Measurements from ENCODE around the gene FOXA3. TPM values are rescaled to one million over a fixed set of nuclear protein-coding genes. Genes with fewer than 3 reads are reported as not detected.

Gene FOXA3
- total RNA-seq, 1 experiment from 2014 or later, result 22.2 TPM

- Histone ChIP-seq H2BK12ac (ENCODE audit: insufficient read length, low read depth, low read length) (no peak overlapping the region), H4K91ac (ENCODE audit: insufficient read length, low read depth, low read length) (no peak overlapping the region), H3K9me3 (ENCODE audit: control insufficient read depth, low read depth, low read length) (no peaks in the 10 kb centered on the region), H4K20me1 (ENCODE audit: control insufficient read depth, insufficient read depth, insufficient read length) (no peaks in the 10 kb centered on the region), H4K5ac (ENCODE audit: insufficient read length, low read depth, low read length) (no peak overlapping the region), H4K8ac (replicated peaks; ENCODE audit: insufficient read length, low read depth, low read length) (no peak overlapping the region), H2BK5ac (ENCODE audit: insufficient read length, low read length) (no peak overlapping the region), H2BK120ac (ENCODE audit: low read depth, low read length, poor library complexity, severe bottlenecking) (no peak overlapping the region), H3K14ac (ENCODE audit: insufficient read depth, low read length) (no peak overlapping the region), H3K27ac (ENCODE audit: insufficient read length, low read depth, low read length) (no peak overlapping the region), H3K23me2 (ENCODE audit: insufficient read length, low read depth, low read length, poor library complexity, severe bottlenecking) (no peaks in the 10 kb centered on the region), H3K18ac (ENCODE audit: insufficient read length, low read depth, low read length) (no peak overlapping the region), H3K27me3 (ENCODE audit: insufficient read depth, low read length) (no peaks in the 10 kb centered on the region; the same call in 1 of the 2 replicates), H2BK20ac (ENCODE audit: low read depth, low read length, poor library complexity, severe bottlenecking) (no peak overlapping the region), H2BK15ac (ENCODE audit: low read depth, low read length) (no peak overlapping the region), H3K4ac (ENCODE audit: low read depth, low read length) (no peak overlapping the region), H2AK5ac (ENCODE audit: insufficient read length, low read length) (no peak overlapping the region), H3K79me1 (ENCODE audit: insufficient read depth, low read depth, low read length, poor library complexity, severe bottlenecking) (no peaks in the 10 kb centered on the region), H3K79me2 (ENCODE audit: insufficient read depth, low read length) (no peaks in the 10 kb centered on the region), H2AFZ (ENCODE audit: low read length) (no peak overlapping the region), H3K4me2 (ENCODE audit: insufficient read depth, insufficient read length, low read length) (no peak overlapping the region), H3K56ac (ENCODE audit: insufficient read length, low read depth, low read length) (no peak overlapping the region), H3K23ac (ENCODE audit: insufficient read length, low read depth, low read length) (no peak overlapping the region), H3T11ph (ENCODE audit: low read length) (no peak overlapping the region), H3K4me1 (ENCODE audit: insufficient read depth, low read length) (no peaks in the 10 kb centered on the region), H3K9ac (ENCODE audit: extremely low read depth, insufficient read length, low read length) (no peak overlapping the region)
- Mint-ChIP-seq H3K36me3 (ENCODE audit: insufficient read depth in 1 of 3, low read depth in 3 of 3) (no peaks in the 10 kb centered on the region), H3K9me3 (no peaks in the 10 kb centered on the region), H3K4me1 (peaks cover 5 to 15% of the 10 kb centered on the region in 2 experiments; a peak in 3 of 4 replicates), H3K27ac (peak overlapping the region in 1 of 3 experiments; percentile 71; a peak in 3 of 7 replicates), H3K27me3 (ENCODE audit: low read depth) (peaks cover 16% of the 10 kb centered on the region), H3K4me3 (no peak overlapping the region)
- peak; percentile 84 for DNase-seq
- peak; percentile 68 for TF ChIP-seq CTCF (conservative IDR thresholded peaks at IDR 0.05)
- no CpG with 5 or more reads among the region's 9 CpGs for WGBS (ENCODE audit: extremely low coverage, insufficient read length, low lambda C conversion rate)
Measured at GRCh38 chr19:45922281-45922680, 58.2 kb downstream of the FOXA3 start.

Other genes starting within 250 kb of the FOXA3 start
- 19.1 and 22.6 TPM in 2 replicates for gene EML2, start 224.9 kb upstream of the FOXA3 start, total RNA-seq (2021)
- 0.55 and 0.61 TPM in 2 replicates for gene GIPR, start 196.1 kb upstream of the FOXA3 start, total RNA-seq (2021)
- 793 and 808 TPM in 2 replicates for gene SNRPD2, start 172.4 kb upstream of the FOXA3 start, total RNA-seq (2021)
- 13.7 and 14.1 TPM in 2 replicates for gene QPCTL, start 171.7 kb upstream of the FOXA3 start, total RNA-seq (2021)
- gene FBXO46, start 133.4 kb upstream of the FOXA3 start, total RNA-seq (2021), result 43.6 and 43.9 TPM in 2 replicates
- gene MEIOSIN, start 130.9 kb upstream of the FOXA3 start, total RNA-seq (2021), result 0.07 TPM in 1 of 2 replicates, not detected in the other
- gene SIX5, start 95.1 kb upstream of the FOXA3 start, total RNA-seq (2021), result 41.6 and 41.7 TPM in 2 replicates
- gene DMPK, start 81.8 kb upstream of the FOXA3 start, total RNA-seq (2021), result 63.9 and 67.4 TPM in 2 replicates
- 70.7 and 75.1 TPM in 2 replicates for gene DMWD, start 71.5 kb upstream of the FOXA3 start, total RNA-seq (2021)
- gene RSPH6A, start 49.0 kb upstream of the FOXA3 start, total RNA-seq (2021), result 0.29 and 0.55 TPM in 2 replicates
- gene SYMPK, start 1.2 kb upstream of the FOXA3 start, total RNA-seq (2021), result 104 and 113 TPM in 2 replicates
- 28.2 and 29.3 TPM in 2 replicates for gene IRF2BP1, start 21.8 kb downstream of the FOXA3 start, total RNA-seq (2021)
- 9.0 and 9.5 TPM in 2 replicates for gene MYPOP, start 38.3 kb downstream of the FOXA3 start, total RNA-seq (2021)
- gene NANOS2, start 50.5 kb downstream of the FOXA3 start, total RNA-seq (2021), result not detected in 2 replicates
- 8.8 and 8.9 TPM in 2 replicates for gene NOVA2, start 109.5 kb downstream of the FOXA3 start, total RNA-seq (2021)
- 15.9 and 16.9 TPM in 2 replicates for gene CCDC61, start 131.1 kb downstream of the FOXA3 start, total RNA-seq (2021)
- not detected in 2 replicates for gene PGLYRP1, start 158.7 kb downstream of the FOXA3 start, total RNA-seq (2021)
- 0.33 TPM in 1 of 2 replicates, not detected in the other for gene IGFL4, start 176.7 kb downstream of the FOXA3 start, total RNA-seq (2021)